Body of pancreas (tissue), 4 donors: Measurements from ENCODE around the gene SUPT7L.

ENCODE experiments used
- POLR2A ChIP-seq, 3 donors: fragments of 450-650 bp; IDR thresholded peaks; one replicate each; pipeline ENCODE4 v1.6.1; 2016; ENCODE audit warnings: antibody characterized with exemption in 3 of 3, mild to moderate bottlenecking in 2 of 3
- TF ChIP-seq, protein P1 (sequence below), 7 experiments: fragments of 450-650 bp in 4 of 7; fragments of 200-600 bp in 3 of 7; sonication (generic) in 3 of 7; IDR thresholded peaks; one replicate each; pipeline ENCODE4 v1.5.1; 2016 to 2019; ENCODE audit warnings: antibody characterized with exemption in 7 of 7

DNA sequence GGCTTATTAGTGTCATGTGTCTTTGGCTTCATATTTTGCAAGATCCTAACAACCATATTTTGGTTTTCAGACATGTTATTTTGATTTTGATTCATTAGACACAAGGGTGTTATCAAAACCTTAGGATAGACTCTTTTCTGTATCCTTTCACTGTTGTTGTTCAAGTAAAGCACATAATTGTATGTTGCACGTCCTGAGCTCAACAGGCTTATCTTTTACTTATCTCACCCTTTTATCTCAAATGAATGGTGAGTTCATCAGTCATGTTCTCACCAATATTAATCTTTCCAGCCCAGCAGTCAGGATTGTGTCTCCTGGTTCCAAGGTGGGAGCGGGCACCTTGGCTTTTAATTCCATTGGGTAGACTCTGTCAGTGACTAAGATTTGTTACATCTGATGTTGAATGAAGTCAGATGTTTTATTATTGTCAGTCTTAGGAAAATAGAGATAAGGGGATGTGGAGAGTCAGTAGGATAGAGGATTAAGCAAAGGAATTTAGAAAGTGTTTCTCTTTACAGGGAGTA, 22.6 kb downstream of the SUPT7L start:
- TF ChIP-seq POLR2A (IDR thresholded peaks at IDR 0.05): no peak
- TF ChIP-seq, protein P1, sequence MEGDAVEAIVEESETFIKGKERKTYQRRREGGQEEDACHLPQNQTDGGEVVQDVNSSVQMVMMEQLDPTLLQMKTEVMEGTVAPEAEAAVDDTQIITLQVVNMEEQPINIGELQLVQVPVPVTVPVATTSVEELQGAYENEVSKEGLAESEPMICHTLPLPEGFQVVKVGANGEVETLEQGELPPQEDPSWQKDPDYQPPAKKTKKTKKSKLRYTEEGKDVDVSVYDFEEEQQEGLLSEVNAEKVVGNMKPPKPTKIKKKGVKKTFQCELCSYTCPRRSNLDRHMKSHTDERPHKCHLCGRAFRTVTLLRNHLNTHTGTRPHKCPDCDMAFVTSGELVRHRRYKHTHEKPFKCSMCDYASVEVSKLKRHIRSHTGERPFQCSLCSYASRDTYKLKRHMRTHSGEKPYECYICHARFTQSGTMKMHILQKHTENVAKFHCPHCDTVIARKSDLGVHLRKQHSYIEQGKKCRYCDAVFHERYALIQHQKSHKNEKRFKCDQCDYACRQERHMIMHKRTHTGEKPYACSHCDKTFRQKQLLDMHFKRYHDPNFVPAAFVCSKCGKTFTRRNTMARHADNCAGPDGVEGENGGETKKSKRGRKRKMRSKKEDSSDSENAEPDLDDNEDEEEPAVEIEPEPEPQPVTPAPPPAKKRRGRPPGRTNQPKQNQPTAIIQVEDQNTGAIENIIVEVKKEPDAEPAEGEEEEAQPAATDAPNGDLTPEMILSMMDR (IDR thresholded peaks at IDR 0.05): no peak
